OCI-LY7 (cell line): Measurements from ENCODE around the gene TBX20. TPM values are rescaled to one million over a fixed set of nuclear protein-coding genes. Genes with fewer than 3 reads are reported as not detected.
"Not testable (repeated sequence)": the region's sequence is repeated elsewhere in the genome, so short reads cannot be mapped to it uniquely, and the experiment has no call there.

ENCODE experiments used
- BruUV-seq: library from RNA; stranded (reverse); fragments of 400-500 nt; replicated peaks from 2 replicates; lab custom pipeline; 2021; lab: Mats Ljungman, UMichigan
- CTCF ChIA-PET: fragments of 300-600 bp; sonication (Branson Sonifier 250); formaldehyde crosslinking; loops from one replicate; lab custom pipeline; 2022; ENCODE audit warnings: antibody characterized with exemption; ENCODE audit not compliant: unreplicated experiment; lab: Charles Lee
- POLR2A ChIA-PET: fragments of 300-600 bp; sonication (Branson Sonifier 250); formaldehyde crosslinking; loops from one replicate; lab custom pipeline; 2022; ENCODE audit warnings: antibody characterized with exemption; lab: Charles Lee
- DNase-seq: peaks from one replicate; pipeline ENCODE4 v3.0.0-alpha.2; 2015; ENCODE audit warnings: low spot score
- H2AFZ ChIP-seq: fragments of 200-600 bp; sonication (generic), shearing (Covaris generic); 2 replicates; pipeline ENCODE4 v1.6.1; 2014; ENCODE audit warnings: mild to moderate bottlenecking, antibody characterized with exemption, low read length, moderate library complexity
- H3K27ac ChIP-seq: fragments of 200-600 bp; sonication (generic); 2 replicates; pipeline ENCODE4 v1.5.1; 2014; ENCODE audit warnings: mixed run types, low read depth, mild to moderate bottlenecking, moderate library complexity, low read length, inconsistent platforms; ENCODE audit not compliant: poor library complexity, severe bottlenecking
- H3K36me3 ChIP-seq: fragments of 200-600 bp; sonication (generic); 2 replicates; pipeline ENCODE4 v1.6.1; 2014; ENCODE audit warnings: mild to moderate bottlenecking, antibody characterized with exemption, low read length, moderate library complexity, mixed read lengths; ENCODE audit not compliant: insufficient read depth
- H3K4me1 ChIP-seq: fragments of 200-600 bp; sonication (generic); 2 replicates; pipeline ENCODE4 v1.5.1; 2014; ENCODE audit warnings: mild to moderate bottlenecking, low read length; ENCODE audit not compliant: insufficient read depth, poor library complexity, severe bottlenecking
- H3K4me2 ChIP-seq: fragments of 200-600 bp; sonication (generic); 2 replicates; pipeline ENCODE4 v1.6.1; 2014; ENCODE audit warnings: mild to moderate bottlenecking, low read length
- H3K4me3 ChIP-seq: fragments of 200-600 bp; sonication (generic); 2 replicates; pipeline ENCODE4 v1.5.1; 2014; ENCODE audit warnings: mild to moderate bottlenecking, low read depth, low read length; ENCODE audit not compliant: poor library complexity, severe bottlenecking
- H3K79me2 ChIP-seq: fragments of 200-600 bp; sonication (generic); 2 replicates; pipeline ENCODE4 v1.6.1; 2016; ENCODE audit warnings: low read depth, mild to moderate bottlenecking, low read length, moderate library complexity, mixed read lengths; ENCODE audit not compliant: insufficient read depth
- H3K9me2 ChIP-seq: fragments of 200-600 bp; sonication (generic); 2 replicates; pipeline ENCODE4 v1.6.1; 2016; ENCODE audit warnings: mild to moderate bottlenecking, low read length, mixed read lengths; ENCODE audit not compliant: insufficient read depth
- H3K9me3 ChIP-seq: fragments of 200-600 bp; sonication (generic); 2 replicates; pipeline ENCODE4 v1.6.1; 2014; ENCODE audit warnings: mild to moderate bottlenecking, mixed run types, low read length, mixed read lengths
- H4K20me1 ChIP-seq: fragments of 200-600 bp; sonication (generic); 2 replicates; pipeline ENCODE4 v1.6.1; 2014; ENCODE audit warnings: mild to moderate bottlenecking, antibody characterized with exemption, low read length, moderate library complexity, mixed read lengths; ENCODE audit not compliant: insufficient read depth
- intact Hi-C: fragments of 100-400 bp; cut with micrococcal nuclease; formaldehyde crosslinking; loops from one replicate; pipeline ENCODE4 v1.10.0; 2022; ENCODE audit not compliant: unreplicated experiment
- total RNA-seq, 2 experiments: library from RNA; depleted of rRNA in 1 of 2; stranded (reverse); fragments of >200 nt in 1 of 2; shearing (Covaris generic) in 1 of 2; gene quantifications; 2 replicates each; pipeline ENCODE4 v1.2.3, GENCODE V29; 2014 to 2022
- TF ChIP-seq, protein P1 (sequence below): fragments of 200-600 bp; sonication (generic); conservative IDR thresholded peaks from 2 replicates; pipeline ENCODE4 v1.5.1; 2014; ENCODE audit warnings: mild to moderate bottlenecking, antibody characterized with exemption, low read length, moderate library complexity, mixed read lengths

Gene TBX20
- total RNA-seq, 2 experiments from 2014 or later: 2.6 to 6.0 TPM

GRCh38 chr7:35190146-35190773 lies 63.6 kb downstream of the TBX20 start:
- POLR2A ChIA-PET, H3K4me3 ChIP-seq, H3K36me3 ChIP-seq, H3K9me3 ChIP-seq, H2AFZ ChIP-seq, H3K79me2 ChIP-seq, CTCF ChIA-PET, H3K9me2 ChIP-seq, H3K27ac ChIP-seq, BruUV-seq, DNase-seq, H3K4me1 ChIP-seq, H4K20me1 ChIP-seq, H3K4me2 ChIP-seq: not testable (repeated sequence)
- intact Hi-C loops: loop anchor here (1.0 kb wide), 1 partner anchor 240 kb away; no protein-coding TSS in a partner anchor
- TF ChIP-seq, protein P1, sequence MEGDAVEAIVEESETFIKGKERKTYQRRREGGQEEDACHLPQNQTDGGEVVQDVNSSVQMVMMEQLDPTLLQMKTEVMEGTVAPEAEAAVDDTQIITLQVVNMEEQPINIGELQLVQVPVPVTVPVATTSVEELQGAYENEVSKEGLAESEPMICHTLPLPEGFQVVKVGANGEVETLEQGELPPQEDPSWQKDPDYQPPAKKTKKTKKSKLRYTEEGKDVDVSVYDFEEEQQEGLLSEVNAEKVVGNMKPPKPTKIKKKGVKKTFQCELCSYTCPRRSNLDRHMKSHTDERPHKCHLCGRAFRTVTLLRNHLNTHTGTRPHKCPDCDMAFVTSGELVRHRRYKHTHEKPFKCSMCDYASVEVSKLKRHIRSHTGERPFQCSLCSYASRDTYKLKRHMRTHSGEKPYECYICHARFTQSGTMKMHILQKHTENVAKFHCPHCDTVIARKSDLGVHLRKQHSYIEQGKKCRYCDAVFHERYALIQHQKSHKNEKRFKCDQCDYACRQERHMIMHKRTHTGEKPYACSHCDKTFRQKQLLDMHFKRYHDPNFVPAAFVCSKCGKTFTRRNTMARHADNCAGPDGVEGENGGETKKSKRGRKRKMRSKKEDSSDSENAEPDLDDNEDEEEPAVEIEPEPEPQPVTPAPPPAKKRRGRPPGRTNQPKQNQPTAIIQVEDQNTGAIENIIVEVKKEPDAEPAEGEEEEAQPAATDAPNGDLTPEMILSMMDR: peak; percentile 58; the same call in 1 of the 2 replicates

DNA sequence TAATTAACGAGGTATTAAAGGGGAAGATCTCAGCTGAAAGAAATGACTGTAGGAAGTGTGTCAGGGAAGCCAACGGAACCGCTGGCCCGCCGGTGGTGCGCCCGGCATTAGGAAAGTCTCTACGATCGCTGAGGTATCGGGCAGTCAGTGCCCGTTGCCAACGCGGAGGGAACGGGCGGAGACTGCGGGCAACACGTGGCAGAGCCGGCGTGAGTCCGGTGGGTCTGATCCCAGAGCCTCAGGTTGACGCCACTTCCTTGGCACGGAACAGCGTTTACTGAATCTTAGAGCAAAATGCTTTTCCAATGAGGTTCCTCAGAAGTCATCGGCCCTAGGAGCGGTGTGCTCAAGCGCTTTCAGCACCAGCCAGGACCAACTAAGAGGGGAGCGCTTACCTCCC lies 67.1 kb downstream of the TBX20 start:
- BruUV-seq, intact Hi-C loops, H3K4me3 ChIP-seq, DNase-seq, CTCF ChIA-PET, H2AFZ ChIP-seq, H3K36me3 ChIP-seq, H3K9me3 ChIP-seq, H3K9me2 ChIP-seq, H4K20me1 ChIP-seq, H3K4me2 ChIP-seq, POLR2A ChIA-PET, H3K27ac ChIP-seq, H3K79me2 ChIP-seq, H3K4me1 ChIP-seq: not testable (repeated sequence)

GRCh38 chr7:35185908-35186731 lies 67.8 kb downstream of the TBX20 start:
- intact Hi-C loops: no loop called here
- H3K27ac ChIP-seq: no peak overlapping the region
- no peaks in the 10 kb centered on the region for H3K9me3 ChIP-seq
- ChIA-PET CTCF (no interaction called here), POLR2A (interaction anchor here (0.5 kb wide), 1 partner anchor 109 kb away, joined by 3 read pairs; no protein-coding TSS in a partner anchor)
- DNase-seq: no peak
- no peaks in the 10 kb centered on the region for H3K36me3 ChIP-seq
- H3K4me1 ChIP-seq: no peaks in the 10 kb centered on the region
- H2AFZ ChIP-seq: no peak overlapping the region
- no peak overlapping the region for H3K4me2 ChIP-seq
- H3K79me2 ChIP-seq: no peaks in the 10 kb centered on the region
- TF ChIP-seq, protein P1: no peak
- H3K9me2 ChIP-seq: no peaks in the 10 kb centered on the region
- no peak overlapping the region for H3K4me3 ChIP-seq
- H4K20me1 ChIP-seq: no peaks in the 10 kb centered on the region
- no TSS peak for BruUV-seq

- H3K4me2 ChIP-seq, H3K4me3 ChIP-seq, H3K27ac ChIP-seq, H3K9me3 ChIP-seq, BruUV-seq, H3K9me2 ChIP-seq, DNase-seq, H4K20me1 ChIP-seq, intact Hi-C loops, H2AFZ ChIP-seq, H3K79me2 ChIP-seq, H3K36me3 ChIP-seq, H3K4me1 ChIP-seq, CTCF ChIA-PET, POLR2A ChIA-PET: not testable (repeated sequence)
These were observed 68.4 kb downstream of the TBX20 start for GRCh38 chr7:35185578-35185907.

GRCh38 chr7:35184961-35185360 lies 68.9 kb downstream of the TBX20 start:
- H3K9me3 ChIP-seq, CTCF ChIA-PET, H3K27ac ChIP-seq, H4K20me1 ChIP-seq, H2AFZ ChIP-seq, H3K4me2 ChIP-seq, H3K9me2 ChIP-seq, intact Hi-C loops, H3K4me1 ChIP-seq, H3K36me3 ChIP-seq, DNase-seq, BruUV-seq, POLR2A ChIA-PET, H3K79me2 ChIP-seq, H3K4me3 ChIP-seq: not testable (repeated sequence)
